AML-193 (cell line): ENCODE results near the gene DPEP1.
"Not testable (repeated sequence)": the region's sequence is repeated elsewhere in the genome, so short reads cannot be mapped to it uniquely, and the experiment has no call there.

Experiments used
- DNase-seq, 2 experiments: peaks; one replicate each; lab custom pipeline; 2025; lab: John Stamatoyannopoulos, UW

The DPEP1 gene

DNA sequence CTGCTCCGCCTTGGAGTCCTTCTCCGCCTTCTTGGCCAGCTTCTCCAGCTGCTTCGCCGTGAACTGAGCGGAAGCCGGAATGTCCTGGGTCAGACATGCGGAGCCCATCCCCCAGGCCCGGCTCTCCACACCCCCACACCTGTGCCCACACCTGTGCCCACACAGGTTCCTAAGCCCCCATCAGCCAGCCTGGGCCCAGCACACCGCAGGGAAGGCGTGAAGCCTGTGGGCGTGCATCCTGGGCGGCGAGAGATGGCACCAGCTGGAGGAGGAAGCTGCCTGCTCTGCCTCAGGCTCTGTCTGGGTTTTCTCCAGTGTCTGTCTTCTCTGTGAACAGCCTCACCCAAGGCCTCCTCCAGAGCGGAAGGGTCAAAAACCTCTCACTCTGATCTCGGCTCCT lies 38.1 kb downstream of the DPEP1 start:
- DNase-seq = no peak

GRCh38 chr16:89653656-89654295 lies 40.3 kb downstream of the DPEP1 start:
- DNase-seq = no peak

DNA sequence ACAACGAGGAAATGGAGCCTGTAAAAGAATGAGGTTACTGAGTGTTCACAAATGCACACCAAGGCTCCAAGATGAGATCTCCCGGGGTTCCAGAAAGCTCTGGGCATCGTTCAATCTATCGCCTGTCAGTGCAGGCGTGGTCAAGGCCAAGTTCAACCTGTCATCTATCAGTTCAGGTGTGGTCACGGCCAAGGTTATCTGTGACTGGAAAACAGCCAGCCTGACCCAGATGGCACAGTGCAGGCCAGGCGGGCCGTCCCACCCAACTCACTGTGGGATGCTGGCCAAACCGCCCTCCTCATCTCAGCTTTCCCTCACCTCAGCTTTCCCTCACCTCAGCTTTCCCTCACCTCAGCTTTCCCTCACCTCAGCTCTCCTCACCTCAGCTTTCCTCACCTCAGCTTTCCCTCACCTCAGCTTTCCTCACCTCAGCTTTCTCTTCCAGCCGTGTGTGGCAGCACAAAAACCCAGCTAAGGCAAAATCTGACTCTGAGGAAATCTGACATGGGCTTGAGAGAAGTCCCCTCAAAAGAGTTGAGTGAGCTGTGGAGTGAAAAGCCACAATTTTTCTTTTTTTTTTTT lies 41.7 kb downstream of the DPEP1 start:
- no peak for DNase-seq

DNA sequence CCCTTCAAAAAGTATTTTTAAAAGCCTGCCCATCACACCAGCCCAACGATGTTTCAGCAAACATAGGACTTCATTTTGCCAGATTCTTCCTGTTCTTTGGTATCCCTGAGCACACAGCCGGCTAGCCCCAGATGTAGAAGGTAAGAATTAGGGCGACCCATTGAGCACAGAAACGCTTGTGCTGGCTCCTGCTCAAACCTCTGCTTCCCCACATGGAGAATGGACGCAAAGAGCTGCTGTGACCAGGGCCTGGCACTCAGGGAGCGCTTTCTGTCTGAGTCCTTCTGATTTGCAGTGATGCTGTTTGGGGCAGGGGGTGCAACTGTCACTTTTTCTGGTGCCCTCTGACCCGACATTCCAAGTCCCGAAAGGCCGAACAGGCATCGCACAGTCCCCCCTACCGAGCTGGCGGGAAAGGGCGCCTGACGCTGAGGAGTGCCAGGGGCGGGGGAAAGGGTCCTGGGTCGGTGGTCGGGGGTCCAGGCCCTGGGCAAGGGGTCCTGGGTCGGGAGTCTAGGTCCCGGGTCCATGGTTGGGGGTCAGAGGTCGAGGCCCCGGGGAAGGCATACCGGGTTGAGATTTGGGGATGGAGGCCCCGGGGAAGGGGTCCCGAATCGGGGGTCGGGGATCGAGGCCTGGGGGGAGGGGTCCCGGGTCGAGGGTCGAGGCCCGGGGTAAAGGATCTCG lies 43.1 kb downstream of the DPEP1 start:
- no peak for DNase-seq

GRCh38 chr16:89657442-89658220 lies 44.2 kb downstream of the DPEP1 start, which contains the start of the genes CHMP1A and SPATA33:
CHMP1A (minus strand) TSS chr16:89657708; CDS start chr16:89657588, 120 bp downstream.
SPATA33 (plus strand) TSS chr16:89657836; CDS start chr16:89657912, 76 bp downstream.
- peak; percentile 54 to 65 for DNase-seq

- DNase-seq = peak in 1 of 2 experiments; percentile 35
These were observed 44.9 kb downstream of the DPEP1 start for GRCh38 chr16:89658221-89658879.

DNA sequence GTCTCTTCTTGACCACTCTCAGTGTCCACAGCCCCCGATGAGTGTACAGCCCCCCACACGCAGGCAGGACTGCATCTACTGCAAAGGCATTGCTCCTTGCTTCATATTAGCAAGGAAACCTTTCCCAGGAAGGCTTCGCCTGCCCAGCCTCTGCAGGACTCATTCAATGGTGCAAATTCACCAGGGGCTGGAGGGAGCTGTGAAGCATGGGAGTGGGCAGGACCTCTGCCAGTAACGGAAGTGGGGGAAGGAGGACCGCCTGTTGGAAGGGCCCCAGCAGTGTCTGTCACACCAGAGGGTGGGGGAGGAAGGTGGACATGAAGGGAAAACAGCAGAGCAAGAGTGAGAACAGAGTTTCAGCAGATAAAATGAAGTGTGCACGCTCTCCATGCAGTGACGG lies 46.7 kb downstream of the DPEP1 start:
- no peak for DNase-seq

GRCh38 chr16:89661215-89661614 lies 47.8 kb downstream of the DPEP1 start:
- no peak for DNase-seq

- not testable (repeated sequence) for DNase-seq
These were observed 50.8 kb downstream of the DPEP1 start for GRCh38 chr16:89664238-89664637.

DNA sequence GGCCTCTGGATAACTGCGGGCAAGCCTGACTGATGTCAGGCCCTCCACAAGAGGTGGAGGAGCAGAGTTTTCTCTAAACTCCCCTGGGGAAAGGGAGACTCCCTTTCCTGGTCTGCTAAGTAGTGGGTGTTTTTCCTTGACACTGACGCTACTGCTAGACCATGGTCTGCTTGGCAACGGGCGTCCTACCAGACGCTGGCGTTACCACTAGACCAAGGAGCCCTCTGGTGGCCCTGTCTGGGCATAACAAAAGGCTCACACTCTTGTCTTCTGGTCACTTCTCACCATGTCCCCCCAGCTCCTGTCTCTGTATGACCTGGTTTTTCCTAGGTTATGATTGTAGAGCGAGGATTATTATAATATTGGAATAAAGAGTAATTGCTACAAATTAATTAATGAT lies 53.6 kb downstream of the DPEP1 start:
- DNase-seq = not testable (repeated sequence)

GRCh38 chr16:89667633-89668032 lies 54.2 kb downstream of the DPEP1 start:
- DNase-seq = no peak

DNA sequence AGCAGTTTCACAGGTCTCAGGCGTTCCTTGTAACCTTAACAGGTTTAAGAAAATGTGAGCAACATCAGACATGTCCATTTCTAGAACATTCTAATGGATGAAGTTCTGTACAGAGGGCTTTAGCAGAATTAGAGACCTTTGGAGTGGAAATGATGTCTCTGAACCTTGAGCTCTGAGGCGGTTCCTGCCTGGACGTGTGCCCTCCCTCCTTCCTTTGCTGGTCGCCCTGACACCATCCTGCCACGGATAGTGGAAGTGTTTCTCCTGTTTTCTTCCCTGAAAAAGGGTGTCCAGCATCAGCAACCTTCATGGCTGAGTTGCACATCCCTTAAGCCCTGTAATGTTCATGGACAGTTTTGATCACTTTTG lies 55.3 kb downstream of the DPEP1 start:
- no peak for DNase-seq

- no peak for DNase-seq
These were observed 56.3 kb downstream of the DPEP1 start for GRCh38 chr16:89669755-89670154.

GRCh38 chr16:89670496-89671431 lies 57.3 kb downstream of the DPEP1 start:
- peak; percentile 22 to 37 for DNase-seq

- not testable (repeated sequence) for DNase-seq
These were observed 58.1 kb downstream of the DPEP1 start for GRCh38 chr16:89671565-89671964.

GRCh38 chr16:89672177-89672941 lies 58.9 kb downstream of the DPEP1 start:
- no peak for DNase-seq

DNA sequence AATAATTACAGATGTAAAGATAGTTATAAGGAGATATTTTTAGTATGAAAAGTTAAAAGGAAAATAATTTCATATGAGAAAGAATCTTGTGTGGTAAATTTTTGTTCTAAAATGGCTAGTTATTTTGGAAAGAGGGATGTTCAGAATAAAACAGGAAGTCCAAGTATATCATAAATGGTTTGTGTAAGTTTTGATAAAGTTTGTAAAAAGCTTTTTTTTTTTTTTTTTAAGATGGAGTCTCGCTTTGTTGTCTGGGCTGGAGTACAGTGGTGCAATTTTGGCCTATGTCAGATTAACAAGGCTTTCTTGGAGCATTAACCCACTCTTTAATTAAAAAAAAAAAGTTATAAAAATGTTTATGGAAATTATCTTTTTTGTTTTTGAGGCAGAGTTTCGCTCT lies 64.8 kb downstream of the DPEP1 start:
- no peak for DNase-seq

DNA sequence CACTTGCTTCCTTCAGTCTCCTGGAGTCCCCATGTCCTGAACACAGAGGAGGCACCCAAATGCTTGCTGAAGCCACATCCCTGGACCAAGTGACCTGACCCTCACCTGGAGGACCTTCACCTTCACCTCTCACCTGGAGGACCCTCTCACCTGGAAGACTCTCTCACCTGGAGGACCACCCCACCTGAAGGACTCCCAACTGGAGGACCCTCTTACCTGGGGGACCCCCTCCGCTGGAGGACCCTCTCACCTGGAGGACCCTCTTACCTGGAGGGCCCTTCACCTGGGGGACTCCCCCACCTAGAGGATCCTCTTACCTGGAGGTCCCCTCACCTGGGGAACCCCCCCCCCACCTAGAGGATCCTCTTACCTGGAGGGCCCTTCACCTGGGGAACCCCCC lies 72.5 kb downstream of the DPEP1 start:
- DNase-seq = no peak

DNA sequence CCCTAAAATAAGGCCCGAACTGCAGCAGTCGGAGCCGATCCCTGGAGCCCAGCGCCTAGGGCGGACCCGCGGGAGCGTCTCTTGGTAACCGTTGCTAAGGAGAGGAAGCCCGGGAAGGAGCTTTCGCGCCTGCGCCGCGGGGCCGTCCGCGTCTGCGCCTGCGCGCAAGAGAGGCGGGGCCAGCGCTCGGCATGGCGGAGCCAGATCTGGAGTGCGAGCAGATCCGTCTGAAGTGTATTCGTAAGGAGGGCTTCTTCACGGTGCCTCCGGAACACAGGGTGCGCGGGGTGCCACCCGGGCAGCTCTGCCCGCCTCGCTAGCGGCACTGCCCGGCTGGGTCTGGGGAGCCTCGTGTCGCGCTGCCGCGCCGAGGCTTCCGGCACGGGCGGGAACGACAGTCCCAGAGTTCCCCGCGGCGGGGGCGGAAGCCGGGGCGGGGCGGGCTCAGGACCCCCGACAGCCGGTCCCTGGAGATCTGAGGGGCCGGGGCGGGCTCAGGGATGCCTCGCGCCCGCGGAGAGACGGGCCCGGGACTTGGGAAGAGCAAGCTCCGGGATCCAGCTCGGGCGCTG lies 73.2 kb downstream of the DPEP1 start, which contains the start of gene CDK10:
TSS of gene CDK10 (plus strand) at position 170 of the 572 bp plus-strand sequence. CDS start at position 192, 22 bp downstream.
- peak; percentile 64 to 75 for DNase-seq
